Trophoblast cell (in vitro differentiated cells and primary cell): ENCODE results near the gene FLT4.

ENCODE experiments used
- DNase-seq, 2 donors: peaks; one replicate each; pipeline ENCODE4 v3.0.0-alpha.2; 2016
- H2AFZ ChIP-seq: 2 replicates; pipeline ENCODE4 v1.6.1; 2013; ENCODE audit warnings: low read length, moderate library complexity, mild to moderate bottlenecking; ENCODE audit not compliant: insufficient read depth, poor library complexity
- H2AK5ac ChIP-seq: 2 replicates; pipeline ENCODE4 v1.6.1; 2013; ENCODE audit warnings: mild to moderate bottlenecking, low read length
- H2BK120ac ChIP-seq: 2 replicates; pipeline ENCODE4 v1.6.1; 2013; ENCODE audit warnings: low read length, mild to moderate bottlenecking, moderate library complexity; ENCODE audit not compliant: insufficient read depth, poor library complexity
- H2BK12ac ChIP-seq: 2 replicates; pipeline ENCODE4 v1.6.1; 2013; ENCODE audit warnings: mild to moderate bottlenecking, low read length, moderate library complexity
- H2BK5ac ChIP-seq: 2 replicates; pipeline ENCODE4 v1.6.1; 2013; ENCODE audit warnings: low read length, low read depth, moderate library complexity, mild to moderate bottlenecking; ENCODE audit not compliant: poor library complexity
- H3K14ac ChIP-seq: 2 replicates; pipeline ENCODE4 v1.6.1; 2013; ENCODE audit warnings: mild to moderate bottlenecking, low read length
- H3K18ac ChIP-seq: 2 replicates; pipeline ENCODE4 v1.6.1; 2013; ENCODE audit warnings: mild to moderate bottlenecking, low read length
- H3K23ac ChIP-seq: 2 replicates; pipeline ENCODE4 v1.6.1; 2013; ENCODE audit warnings: low read length
- H3K27ac ChIP-seq: 2 replicates; pipeline ENCODE4 v1.5.1; 2013; ENCODE audit warnings: low read depth, mild to moderate bottlenecking, inconsistent platforms, low read length, moderate library complexity
- H3K27me3 ChIP-seq: 2 replicates; pipeline ENCODE4 v1.6.1; 2013; ENCODE audit warnings: inconsistent platforms, mild to moderate bottlenecking, low read length, moderate library complexity; ENCODE audit not compliant: insufficient read depth
- H3K36me3 ChIP-seq, 2 experiments: 1 replicate in 1 of 2; 2 replicates in 1 of 2; pipeline ENCODE4 v1.6.1; 2013; ENCODE audit warnings: low read length in 2 of 2, mild to moderate bottlenecking in 2 of 2, moderate library complexity in 1 of 2; ENCODE audit not compliant: insufficient read depth in 2 of 2, control insufficient read depth in 1 of 2
- H3K4ac ChIP-seq: 2 replicates; pipeline ENCODE4 v1.6.1; 2013; ENCODE audit warnings: low read depth, mild to moderate bottlenecking, low read length, moderate library complexity
- H3K4me1 ChIP-seq, 2 experiments: 1 replicate in 1 of 2; 2 replicates in 1 of 2; pipeline ENCODE4 v1.6.1; 2013; ENCODE audit warnings: low read length in 2 of 2, mild to moderate bottlenecking in 2 of 2, moderate library complexity in 1 of 2; ENCODE audit not compliant: insufficient read depth in 2 of 2, control insufficient read depth in 1 of 2
- H3K4me2 ChIP-seq: 2 replicates; pipeline ENCODE4 v1.6.1; 2013; ENCODE audit warnings: inconsistent platforms, mild to moderate bottlenecking, low read length, moderate library complexity
- H3K4me3 ChIP-seq: 2 replicates; pipeline ENCODE4 v1.5.1; 2013; ENCODE audit warnings: mild to moderate bottlenecking, low read depth, low read length, inconsistent platforms
- H3K79me1 ChIP-seq: one replicate; pipeline ENCODE4 v1.6.1; 2013; ENCODE audit warnings: low read length
- H3K79me2 ChIP-seq: 2 replicates; pipeline ENCODE4 v1.6.1; 2013; ENCODE audit warnings: low read length, mild to moderate bottlenecking; ENCODE audit not compliant: control insufficient read depth, insufficient read depth, poor library complexity
- H3K9ac ChIP-seq: 2 replicates; pipeline ENCODE4 v1.6.1; 2013; ENCODE audit warnings: mild to moderate bottlenecking, low read length
- H3K9me3 ChIP-seq: 2 replicates; pipeline ENCODE4 v1.6.1; 2013; ENCODE audit warnings: low read depth, mild to moderate bottlenecking, control low read depth, inconsistent platforms, low read length; ENCODE audit not compliant: insufficient read depth
- H4K12ac ChIP-seq: 2 replicates; pipeline ENCODE4 v1.6.1; 2013; ENCODE audit warnings: low read depth, mild to moderate bottlenecking, low read length, moderate library complexity
- H4K8ac ChIP-seq: 2 replicates; pipeline ENCODE4 v1.6.1; 2013; ENCODE audit warnings: low read depth, mild to moderate bottlenecking, low read length, moderate library complexity
- H4K91ac ChIP-seq: one replicate; pipeline ENCODE4 v1.6.1; 2013; ENCODE audit warnings: low read depth, mild to moderate bottlenecking, low read length, moderate library complexity
- WGBS: extraction: QIAGEN DNeasy Blood & Tissue Kit; methylation state at CpG from one replicate; pipeline ENCODE4 v1.1.7; 2013; ENCODE audit warnings: missing lambda C conversion rate; ENCODE audit not compliant: insufficient read length, insufficient coverage; ENCODE audit errors: extremely low coverage; 5-methylcytosine and 5-hydroxymethylcytosine counted together

FLT4 gene

DNA sequence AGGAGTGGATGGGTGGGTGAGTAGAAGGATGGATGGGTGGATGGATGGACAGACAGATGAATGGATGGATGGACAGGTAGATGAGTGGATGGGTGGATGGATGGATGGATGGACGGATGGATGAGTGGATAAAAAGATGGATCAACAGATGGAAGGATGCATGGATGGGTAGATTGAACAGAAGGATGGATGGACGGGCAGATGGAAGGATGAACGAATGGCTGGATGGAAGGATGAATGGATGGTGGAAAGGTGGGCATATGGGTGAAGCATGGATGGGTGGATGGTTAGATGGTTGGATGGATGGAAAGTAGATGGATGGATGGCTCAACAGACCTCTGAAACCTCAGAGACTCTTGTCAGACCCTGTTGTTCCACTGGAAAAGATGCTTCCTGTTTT is 10.1 kb downstream of the FLT4 start:
- Histone ChIP-seq H2AFZ (no peak overlapping the region), H3K4me2 (no peak overlapping the region), H2BK12ac (no peak overlapping the region), H3K79me2 (no peaks in the 10 kb centered on the region), H3K14ac (no peak overlapping the region), H4K8ac (no peak overlapping the region), H3K4ac (no peak overlapping the region), H3K4me3 (no peak overlapping the region), H4K91ac (no peak overlapping the region), H4K12ac (no peak overlapping the region), H3K79me1 (no peaks in the 10 kb centered on the region), H3K36me3 (no peaks in the 10 kb centered on the region), H3K27me3 (no peaks in the 10 kb centered on the region), H3K18ac (no peak overlapping the region), H2AK5ac (no peak overlapping the region), H3K4me1 (peaks cover 0 to 1% of the 10 kb centered on the region in 2 experiments), H3K27ac (no peak overlapping the region), H3K9ac (no peak overlapping the region), H2BK5ac (no peak overlapping the region), H3K23ac (no peak overlapping the region), H2BK120ac (no peak overlapping the region), H3K9me3 (peaks cover 2% of the 10 kb centered on the region)
- DNase-seq = no peak
- no CpG with 5 or more reads among the region's 3 CpGs for WGBS

DNA sequence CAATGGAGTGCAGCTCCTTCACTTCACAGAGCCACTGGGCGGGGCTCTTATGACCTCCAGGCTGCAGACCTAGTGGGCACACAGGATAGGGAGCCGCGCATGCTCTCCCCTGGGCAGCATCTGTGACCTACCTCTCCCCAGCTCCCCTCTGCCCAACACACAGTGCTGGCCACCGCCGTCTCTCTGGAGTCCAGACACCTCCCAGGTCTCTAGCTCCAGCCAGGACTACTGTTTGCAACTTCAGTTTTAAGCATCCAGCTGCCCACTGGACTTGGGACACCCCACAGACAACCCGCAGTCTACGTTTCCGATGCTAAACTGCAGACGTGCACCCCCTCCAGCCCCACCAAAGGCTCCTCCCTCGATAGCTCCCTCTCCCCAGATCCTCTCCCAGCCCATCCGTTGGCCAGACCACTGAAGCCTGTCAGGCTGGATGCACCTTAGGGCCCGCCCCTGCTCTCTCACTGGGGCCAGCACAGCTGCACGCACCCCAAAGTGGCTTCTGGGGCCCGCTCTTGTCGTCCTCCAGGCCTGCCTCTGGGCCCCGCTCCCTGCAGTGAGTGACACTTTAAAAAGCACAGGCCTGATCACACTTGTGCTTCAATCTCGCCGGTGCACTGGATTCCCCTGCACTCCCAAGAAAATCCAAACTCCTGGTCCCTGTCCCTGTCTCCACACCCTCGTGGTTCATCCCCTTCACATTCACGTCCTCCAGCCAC is 11.3 kb downstream of the FLT4 start:
- no peaks in the 10 kb centered on the region for H3K79me2 ChIP-seq
- no peak overlapping the region for H2BK12ac ChIP-seq
- no peak overlapping the region for H3K9ac ChIP-seq
- no peak overlapping the region for H4K8ac ChIP-seq
- no peak overlapping the region for H2BK120ac ChIP-seq
- no peaks in the 10 kb centered on the region for H3K27me3 ChIP-seq
- peaks cover 0 to 1% of the 10 kb centered on the region in 2 experiments for H3K4me1 ChIP-seq
- H2AFZ ChIP-seq = no peak overlapping the region
- no peak overlapping the region for H4K12ac ChIP-seq
- H3K4me2 ChIP-seq = no peak overlapping the region
- H3K27ac ChIP-seq = no peak overlapping the region
- no peak overlapping the region for H3K14ac ChIP-seq
- H3K18ac ChIP-seq = no peak overlapping the region
- H3K23ac ChIP-seq = no peak overlapping the region
- peaks cover 2% of the 10 kb centered on the region for H3K9me3 ChIP-seq
- no peak overlapping the region for H3K4me3 ChIP-seq
- H3K36me3 ChIP-seq = no peaks in the 10 kb centered on the region
- DNase-seq = no peak
- no peak overlapping the region for H2AK5ac ChIP-seq
- H3K4ac ChIP-seq = no peak overlapping the region
- no peak overlapping the region for H2BK5ac ChIP-seq
- no peaks in the 10 kb centered on the region for H3K79me1 ChIP-seq
- H4K91ac ChIP-seq = no peak overlapping the region
- WGBS = no CpG with 5 or more reads among the region's 20 CpGs

DNA sequence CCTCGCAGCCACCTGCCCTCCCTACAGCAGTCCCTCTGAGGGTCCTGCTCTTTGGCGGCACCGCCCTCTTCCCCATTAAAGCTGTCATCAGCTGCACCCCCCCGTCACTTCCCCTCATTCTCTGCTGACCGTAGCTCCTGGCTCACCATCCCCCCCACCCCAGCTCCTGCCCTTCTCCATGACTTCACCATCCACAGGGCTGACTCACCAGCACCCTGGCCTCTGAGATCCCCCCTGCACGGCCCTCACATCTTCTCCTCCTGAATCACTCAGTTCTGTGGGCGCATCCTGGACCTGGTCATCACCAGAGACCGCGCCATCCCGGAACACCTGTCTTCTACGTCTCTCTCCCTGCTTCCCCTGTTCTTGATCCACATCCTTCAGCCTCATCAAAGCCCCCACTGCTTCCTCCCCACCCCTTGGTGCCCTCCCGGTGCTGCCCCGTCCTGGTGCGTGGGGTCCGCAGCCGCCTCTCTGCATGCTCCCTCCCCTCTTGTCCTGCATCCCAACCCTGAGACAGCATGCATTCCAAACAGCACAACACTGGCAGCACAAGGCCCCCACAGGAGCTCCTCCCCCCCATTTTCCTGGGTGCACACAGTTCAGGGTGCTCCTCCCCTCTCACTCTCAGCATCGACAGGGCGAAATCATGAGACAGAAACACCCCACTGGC is 12.9 kb downstream of the FLT4 start:
- Histone ChIP-seq H3K27me3 (no peaks in the 10 kb centered on the region), H3K4me2 (no peak overlapping the region), H3K4ac (no peak overlapping the region), H3K18ac (no peak overlapping the region), H4K8ac (no peak overlapping the region), H2AFZ (no peak overlapping the region), H2BK5ac (no peak overlapping the region), H2BK12ac (no peak overlapping the region), H3K9ac (no peak overlapping the region), H3K4me3 (no peak overlapping the region), H2BK120ac (no peak overlapping the region), H3K9me3 (peaks cover 3% of the 10 kb centered on the region), H3K36me3 (no peaks in the 10 kb centered on the region), H4K91ac (no peak overlapping the region), H3K23ac (no peak overlapping the region), H4K12ac (no peak overlapping the region), H3K79me1 (no peaks in the 10 kb centered on the region), H3K14ac (no peak overlapping the region), H3K4me1 (peaks cover 0 to 1% of the 10 kb centered on the region in 2 experiments), H2AK5ac (no peak overlapping the region), H3K27ac (no peak overlapping the region), H3K79me2 (no peaks in the 10 kb centered on the region)
- DNase-seq = no peak
- no CpG with 5 or more reads among the region's 18 CpGs for WGBS

DNA sequence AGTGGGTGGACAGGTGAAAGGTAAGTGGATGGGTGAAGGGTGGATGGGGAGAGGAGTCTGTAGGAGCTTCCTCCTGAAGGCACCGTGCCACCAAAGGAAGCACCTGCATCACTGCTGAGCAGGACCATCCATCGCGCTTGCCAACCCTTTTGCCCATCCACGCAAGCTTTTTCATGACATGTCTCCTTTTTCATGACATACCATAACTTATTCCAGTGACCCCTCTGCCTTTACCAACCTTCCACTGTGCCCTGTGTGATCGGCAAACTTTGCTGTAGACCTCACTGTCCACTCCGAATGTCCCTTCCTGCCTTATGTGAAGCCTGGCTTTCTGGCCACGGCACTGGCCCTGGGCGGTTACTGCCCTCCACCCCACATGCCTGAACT is 13.4 kb downstream of the FLT4 start:
- WGBS = no CpG with 5 or more reads among the region's 8 CpGs

More for the DNA sequence above, 13.4 kb downstream of the FLT4 start:
- Histone ChIP-seq H3K36me3 (no peaks in the 10 kb centered on the region), H3K79me2 (no peaks in the 10 kb centered on the region), H3K4me1 (peaks cover 0 to 1% of the 10 kb centered on the region in 2 experiments), H3K27ac (no peak overlapping the region), H3K14ac (no peak overlapping the region), H3K27me3 (no peaks in the 10 kb centered on the region), H3K9ac (no peak overlapping the region), H3K9me3 (peaks cover 4% of the 10 kb centered on the region), H3K79me1 (no peaks in the 10 kb centered on the region), H2BK120ac (no peak overlapping the region), H4K8ac (no peak overlapping the region), H2AFZ (no peak overlapping the region), H3K23ac (no peak overlapping the region), H3K4me2 (no peak overlapping the region), H3K4me3 (no peak overlapping the region), H3K18ac (no peak overlapping the region), H4K91ac (no peak overlapping the region), H2BK5ac (no peak overlapping the region), H3K4ac (no peak overlapping the region), H2BK12ac (no peak overlapping the region), H4K12ac (no peak overlapping the region), H2AK5ac (no peak overlapping the region)
- no peak for DNase-seq
